ENCODE data around the gene DYSF.

GRCh38 chr2:71689393-71689792 is 236.0 kb downstream of the DYSF start:
- TF ChIP-seq CTCF (IDR thresholded peaks at IDR 0.05; ENCODE audit: low read length): no peak
- TF ChIP-seq EZH2 (optimal IDR thresholded peaks at IDR 0.05; ENCODE audit: low read depth, low read length): no peak
